ENCODE results near the gene HSD17B8.

The HSD17B8 gene

DNA sequence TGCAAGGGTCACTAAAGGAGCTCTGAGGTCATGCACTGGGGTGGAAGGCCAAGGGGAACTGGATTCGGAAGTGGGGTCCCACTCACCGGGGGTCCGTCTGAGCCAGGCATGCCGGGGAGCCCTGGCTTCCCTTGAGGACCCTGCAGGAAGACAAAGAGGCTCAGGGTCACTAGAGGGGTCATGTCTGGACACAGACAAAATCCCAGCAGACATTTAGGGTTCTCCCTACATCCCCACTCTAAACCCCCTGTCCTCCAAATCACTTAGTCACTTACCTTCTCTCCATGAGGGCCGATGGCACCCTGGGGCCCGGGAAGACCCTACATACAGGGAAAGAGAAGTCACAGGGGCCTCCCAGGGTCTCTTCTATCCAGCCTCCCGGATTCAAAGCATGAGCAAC, 27.5 kb upstream of the HSD17B8 start:
- no peak for TF ChIP-seq GATA3 (IDR thresholded peaks at IDR 0.05; ENCODE audit: low read depth, low read length)
- TF ChIP-seq GATA2 (IDR thresholded peaks at IDR 0.05; ENCODE audit: low read depth, low read length) = no peak

- TF ChIP-seq GATA2 (IDR thresholded peaks at IDR 0.05; ENCODE audit: low read depth, low read length) = no peak
- TF ChIP-seq GATA3 (IDR thresholded peaks at IDR 0.05; ENCODE audit: low read depth, low read length) = no peak
Measured at GRCh38 chr6:33177552-33178446, 26.7 kb upstream of the HSD17B8 start.

DNA sequence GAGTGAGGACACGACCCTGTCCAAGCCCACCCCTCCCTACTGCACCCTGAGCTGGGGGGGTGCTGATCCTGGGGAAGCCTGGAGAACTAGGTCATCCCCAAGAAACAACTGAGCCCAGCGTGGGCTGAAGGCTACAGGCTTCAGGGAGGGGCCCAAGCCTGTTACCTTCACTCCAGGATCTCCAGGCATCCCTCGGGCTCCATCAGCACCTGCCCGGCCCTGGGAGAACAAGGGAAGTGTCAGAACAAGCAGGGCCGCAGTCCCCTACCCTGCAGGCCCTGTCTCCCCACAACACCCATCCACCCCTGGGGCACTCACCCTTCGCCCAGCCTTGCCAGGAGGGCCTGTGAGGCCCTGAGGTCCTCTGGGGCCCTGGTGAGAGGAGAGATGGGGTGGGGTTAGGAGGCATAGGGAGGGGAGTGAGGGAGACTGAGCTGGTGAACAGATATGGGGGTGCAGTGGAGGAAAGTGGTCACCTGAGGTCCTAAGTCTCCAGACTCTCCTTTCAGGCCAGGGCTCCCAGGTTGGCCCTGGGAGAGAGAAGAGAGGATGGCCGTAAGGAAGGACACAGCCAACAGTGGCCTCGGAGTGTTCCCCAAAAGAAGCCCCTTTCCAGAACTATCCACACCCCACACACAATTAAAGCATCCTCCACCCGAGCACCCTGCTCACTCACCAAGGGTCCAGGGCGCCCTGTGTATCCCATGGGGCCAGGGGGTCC, 25.5 kb upstream of the HSD17B8 start:
- TF ChIP-seq GATA3 (IDR thresholded peaks at IDR 0.05; ENCODE audit: low read depth, low read length) (no peak), GATA2 (IDR thresholded peaks at IDR 0.05; ENCODE audit: low read depth, low read length) (no peak)

- TF ChIP-seq GATA2 (IDR thresholded peaks at IDR 0.05; ENCODE audit: low read depth, low read length) (no peak), GATA3 (IDR thresholded peaks at IDR 0.05; ENCODE audit: low read depth, low read length) (no peak)
Measured at GRCh38 chr6:33181141-33181540, 23.3 kb upstream of the HSD17B8 start.

GRCh38 chr6:33183071-33183683, 21.3 kb upstream of the HSD17B8 start:
- no peak for TF ChIP-seq GATA3 (IDR thresholded peaks at IDR 0.05; ENCODE audit: low read depth, low read length)
- TF ChIP-seq GATA2 (IDR thresholded peaks at IDR 0.05; ENCODE audit: low read depth, low read length) = no peak

- TF ChIP-seq GATA3 (IDR thresholded peaks at IDR 0.05; ENCODE audit: low read depth, low read length) (no peak), GATA2 (IDR thresholded peaks at IDR 0.05; ENCODE audit: low read depth, low read length) (no peak)
Measured at GRCh38 chr6:33185190-33185589, 19.3 kb upstream of the HSD17B8 start.

DNA sequence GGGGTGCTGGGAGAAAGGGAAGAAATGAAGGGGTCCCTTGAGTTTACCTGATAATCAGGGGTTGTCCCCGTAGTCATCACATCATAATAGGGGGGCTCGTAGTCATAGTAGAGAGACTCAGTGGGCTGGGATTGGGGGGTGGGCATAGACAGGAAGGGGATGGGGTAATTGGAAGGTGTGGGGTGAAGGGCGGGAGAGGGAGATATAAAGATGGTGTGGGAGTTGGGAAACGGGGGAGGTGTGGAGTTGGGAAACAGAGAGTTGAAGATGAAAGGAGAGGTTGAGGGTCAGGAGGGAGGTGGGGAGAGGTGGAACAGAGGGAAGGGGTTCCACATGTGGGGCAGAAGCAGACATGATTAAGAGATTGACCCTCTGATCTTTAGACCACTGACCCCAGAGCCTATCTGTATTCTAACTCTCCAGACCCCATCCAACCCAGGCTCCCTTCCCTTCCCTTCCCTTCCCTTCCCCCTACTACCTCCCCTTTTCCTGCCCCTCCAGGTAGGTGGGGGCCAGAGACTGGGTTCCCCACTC, 18.7 kb upstream of the HSD17B8 start:
- TF ChIP-seq GATA2 (IDR thresholded peaks at IDR 0.05; ENCODE audit: low read depth, low read length) = no peak
- no peak for TF ChIP-seq GATA3 (IDR thresholded peaks at IDR 0.05; ENCODE audit: low read depth, low read length)

- TF ChIP-seq GATA2 (IDR thresholded peaks at IDR 0.05; ENCODE audit: low read depth, low read length) (no peak), GATA3 (IDR thresholded peaks at IDR 0.05; ENCODE audit: low read depth, low read length) (no peak)
Measured at GRCh38 chr6:33187809-33188208, 16.6 kb upstream of the HSD17B8 start.

DNA sequence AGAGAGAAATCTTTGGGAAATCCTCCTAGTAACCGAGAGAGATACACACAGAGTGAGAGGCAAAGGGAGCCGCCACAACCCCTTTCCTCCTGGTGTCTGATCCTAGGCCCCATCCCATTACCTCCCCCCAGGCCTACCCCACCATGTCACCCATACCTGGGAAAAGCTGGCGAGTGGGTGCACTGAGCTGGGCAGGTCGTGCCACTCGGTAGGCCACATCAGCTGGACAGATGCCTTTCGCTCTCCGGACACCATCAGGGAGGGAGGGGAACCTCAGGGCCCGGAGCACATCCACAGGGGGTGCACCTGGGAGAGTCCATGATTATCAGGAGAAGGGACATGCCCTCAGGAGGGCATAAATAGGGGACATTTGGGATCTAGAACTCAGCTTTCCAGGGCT, 15.3 kb upstream of the HSD17B8 start:
- TF ChIP-seq GATA2 (IDR thresholded peaks at IDR 0.05; ENCODE audit: low read depth, low read length) (no peak), GATA3 (IDR thresholded peaks at IDR 0.05; ENCODE audit: low read depth, low read length) (no peak)

GRCh38 chr6:33189625-33190448, 14.6 kb upstream of the HSD17B8 start:
- TF ChIP-seq GATA3 (IDR thresholded peaks at IDR 0.05; ENCODE audit: low read depth, low read length) (no peak), GATA2 (IDR thresholded peaks at IDR 0.05; ENCODE audit: low read depth, low read length) (no peak)

- TF ChIP-seq GATA3 (IDR thresholded peaks at IDR 0.05; ENCODE audit: low read depth, low read length) = no peak
- TF ChIP-seq GATA2 (IDR thresholded peaks at IDR 0.05; ENCODE audit: low read depth, low read length) = no peak
Measured at GRCh38 chr6:33190504-33191107, 13.8 kb upstream of the HSD17B8 start.

DNA sequence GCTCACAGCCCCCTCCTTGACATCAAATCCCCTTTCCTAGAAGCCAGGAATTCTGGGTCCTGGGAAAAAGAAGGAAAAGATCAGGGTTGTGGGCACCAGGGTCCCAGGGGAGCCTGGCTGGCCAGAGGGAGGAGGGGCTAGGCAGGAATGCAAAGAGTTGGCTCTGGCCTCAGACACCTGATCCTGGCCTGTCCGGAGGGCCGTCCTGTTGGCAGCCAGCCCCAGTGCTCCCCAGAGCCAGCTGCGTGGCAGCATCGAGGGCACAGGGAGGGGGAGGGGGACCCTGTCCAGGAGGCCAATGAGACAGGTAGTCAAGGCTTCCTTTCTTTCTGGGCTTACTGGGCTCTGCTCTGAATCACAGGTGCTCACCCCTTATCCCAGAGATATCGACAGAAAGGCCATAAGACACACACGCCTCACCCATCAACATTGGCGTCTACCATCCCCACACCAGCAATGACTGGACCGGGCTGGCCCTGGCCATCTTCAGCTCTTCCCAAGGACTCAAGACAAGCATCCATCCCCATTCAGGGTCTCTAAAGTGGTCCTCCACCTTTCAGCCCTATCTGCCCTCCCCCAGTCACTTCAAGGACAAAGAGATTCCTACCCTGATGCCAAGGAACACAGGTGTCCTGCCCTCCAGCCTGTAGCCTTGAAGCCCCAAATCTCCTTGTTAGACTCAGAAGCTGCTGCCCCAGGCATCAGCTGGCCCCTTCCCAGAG, 12.9 kb upstream of the HSD17B8 start:
- TF ChIP-seq GATA3 (IDR thresholded peaks at IDR 0.05; ENCODE audit: low read depth, low read length) (no peak), GATA2 (IDR thresholded peaks at IDR 0.05; ENCODE audit: low read depth, low read length) (no peak)

All from SH-SY5Y (cell line).